K562 (cell line): Measurements from ENCODE around the gene NKAIN1. TPM values are rescaled to one million over a fixed set of nuclear protein-coding genes. Genes with fewer than 3 reads are reported as not detected.
A peak's percentile ranks its signal among the peaks of the same experiment; 100 is the strongest.

ENCODE experiments used
- ARHGAP35 ChIP-seq: fragments of 450-650 bp; IDR thresholded peaks from 2 replicates; pipeline ENCODE4 v1.6.1; 2018; ENCODE audit not compliant: partially characterized antibody
- ARNT ChIP-seq, 2 experiments: fragments of 450-650 bp; IDR thresholded peaks; 2 replicates each; pipeline ENCODE4 v1.6.1; 2016; ENCODE audit warnings: mild to moderate bottlenecking in 1 of 2
- BHLHE40 ChIP-seq: IDR thresholded peaks from 2 replicates; pipeline ENCODE4 v1.6.1; 2011; ENCODE audit warnings: low read length, improper control_type of control experiment
- CEBPG ChIP-seq, 3 experiments: fragments of 200-800 bp in 1 of 3; sonication (Bioruptor generic) in 1 of 3; sonication (generic) in 1 of 3; formaldehyde crosslinking in 1 of 3; IDR thresholded peaks in 2 of 3; conservative IDR thresholded peaks in 1 of 3; 2 replicates each; pipeline versions ENCODE4 v1.6.1 to v1.8.0; 2016 to 2022; ENCODE audit warnings: missing compliant biosample characterization in 2 of 3, missing genetic modification characterization in 2 of 3, mild to moderate bottlenecking in 1 of 3, missing genetic modification reagents in 1 of 3
- ESRRB ChIP-seq: fragments of 250-450 bp; sonication (Bioruptor Pico); IDR thresholded peaks from 2 replicates; pipeline ENCODE4 v1.5.0; 2020; ENCODE audit warnings: mild to moderate bottlenecking, moderate library complexity, borderline replicate concordance
- GABPA ChIP-seq: fragments of 200-800 bp; sonication (Bioruptor generic); conservative IDR thresholded peaks from 2 replicates; pipeline ENCODE4 v1.6.1; 2016; ENCODE audit warnings: low read depth, missing genetic modification characterization, missing compliant biosample characterization
- HCFC1 ChIP-seq: IDR thresholded peaks from 2 replicates; pipeline ENCODE4 v1.6.1; 2012; ENCODE audit warnings: low read depth, low read length, improper control_type of control experiment
- HDAC2 ChIP-seq: fragments of 450-650 bp; IDR thresholded peaks from 2 replicates; pipeline ENCODE4 v1.6.1; 2016; ENCODE audit warnings: mild to moderate bottlenecking
- LARP7 ChIP-seq: fragments of 450-650 bp; IDR thresholded peaks from 2 replicates; pipeline ENCODE4 v1.6.1; 2016
- MCM3 ChIP-seq: fragments of 450-650 bp; IDR thresholded peaks from 2 replicates; pipeline ENCODE4 v1.6.1; 2016
- MCM7 ChIP-seq, 2 experiments: fragments of 450-650 bp; IDR thresholded peaks; 2 replicates each; pipeline ENCODE4 v1.6.1; 2016 to 2018
- MECOM ChIP-seq: fragments of 250-450 bp; sonication (Bioruptor Pico); IDR thresholded peaks from 2 replicates; pipeline ENCODE4 v1.8.0; 2022; ENCODE audit warnings: inconsistent platforms
- MEF2A ChIP-seq: IDR thresholded peaks from 2 replicates; pipeline ENCODE4 v1.6.1; 2011; ENCODE audit warnings: low read depth, mild to moderate bottlenecking, low read length, moderate library complexity; ENCODE audit not compliant: control insufficient read depth
- MIER1 ChIP-seq: fragments of 450-650 bp; IDR thresholded peaks from 2 replicates; pipeline ENCODE4 v1.6.1; 2016; ENCODE audit warnings: antibody characterized with exemption, mild to moderate bottlenecking, low read depth
- NR3C1 ChIP-seq: sonication (generic); formaldehyde crosslinking; IDR thresholded peaks from 2 replicates; pipeline ENCODE4 v1.8.1; 2022; ENCODE audit warnings: missing genetic modification reagents
- OTX1 ChIP-seq: fragments of 450-650 bp; formaldehyde crosslinking; IDR thresholded peaks from 2 replicates; pipeline ENCODE4 v1.4.0; 2022; ENCODE audit warnings: mild to moderate bottlenecking
- POLR2B ChIP-seq: fragments of 450-650 bp; IDR thresholded peaks from 2 replicates; pipeline ENCODE4 v1.6.1; 2018; ENCODE audit warnings: low read depth; ENCODE audit not compliant: partially characterized antibody
- PTRF ChIP-seq: fragments of 450-650 bp; IDR thresholded peaks from 2 replicates; pipeline ENCODE4 v1.6.1; 2016; ENCODE audit warnings: mild to moderate bottlenecking, missing genetic modification characterization, missing compliant biosample characterization
- RNF2 ChIP-seq: sonication (generic); IDR thresholded peaks from 2 replicates; pipeline ENCODE4 v1.6.1; 2016
- RNF219 ChIP-seq: fragments of 250-450 bp; sonication (Bioruptor Pico); IDR thresholded peaks from 2 replicates; pipeline ENCODE4 v1.5.0; 2022; ENCODE audit warnings: mild to moderate bottlenecking
- SRSF1 ChIP-seq: fragments of 200-400 bp; formaldehyde crosslinking; IDR thresholded peaks from 2 replicates; pipeline ENCODE4 v1.6.1; 2017; ENCODE audit warnings: mild to moderate bottlenecking, low read depth, low read length, moderate library complexity
- XRCC5 ChIP-seq: fragments of 200-400 bp; formaldehyde crosslinking; IDR thresholded peaks from 2 replicates; pipeline ENCODE4 v1.6.1; 2017; ENCODE audit warnings: low read depth, mild to moderate bottlenecking, low read length
- ZBTB17 ChIP-seq: fragments of 450-650 bp; formaldehyde crosslinking; IDR thresholded peaks from 2 replicates; pipeline ENCODE4 v1.4.0; 2020; ENCODE audit warnings: mild to moderate bottlenecking
- ZMIZ1 ChIP-seq, 2 experiments: fragments of 150-350 bp in 1 of 2; IDR thresholded peaks; 2 replicates each; pipeline ENCODE4 v1.6.1; 2012 to 2016; ENCODE audit warnings: low read depth in 2 of 2, low read length in 2 of 2, mild to moderate bottlenecking in 1 of 2, moderate library complexity in 1 of 2
- ZNF511 ChIP-seq: sonication (generic); formaldehyde crosslinking; IDR thresholded peaks from 2 replicates; pipeline ENCODE4 v1.8.0; 2022; ENCODE audit warnings: mild to moderate bottlenecking, missing genetic modification reagents
- polyA plus RNA-seq, 8 experiments: library from polyadenylated mRNA; depleted of rRNA in 4 of 8; stranded (reverse) in 5 of 8; unstranded in 3 of 8; fragments of >200 nt; fragmentation: Nextera tagmentation in 2 of 8; fragmentation: Illumina TruSeq in 1 of 8; extraction: Ambion mirVana in 2 of 8; extraction: Trizol in 1 of 8; gene quantifications; 2 replicates each; pipeline versions ENCODE4 v1.2.1 to v1.2.3, GENCODE V29; 2011 to 2014; ENCODE audit warnings: inconsistent platforms in 1 of 8, missing spikeins in 1 of 8
- total RNA-seq, 7 experiments: library from RNA; depleted of rRNA in 6 of 7; stranded (reverse); fragments of >200 nt in 6 of 7; fragmentation: Illumina TruSeq in 2 of 7; extraction: Trizol in 2 of 7; gene quantifications; 2 replicates each; pipeline versions ENCODE4 v1.2.1 to v1.2.3, GENCODE V29; 2011 to 2021; ENCODE audit warnings: low replicate concordance in 1 of 7

NKAIN1 gene
- total and polyA plus RNA-seq, 9 of the 15 experiments (the other 6 are each of a cell fraction or from before 2014, with no cell fraction given) = 0.03 to 0.22 (median 0.04) TPM; not detected in 3

GRCh38 chr1:31159869-31160611, 79.6 kb downstream of the NKAIN1 start (continued):
- TF ChIP-seq ZMIZ1 (IDR thresholded peaks at IDR 0.05; ENCODE audit: low read depth in 2 of 2, low read length in 2 of 2) = no peak
- TF ChIP-seq BHLHE40 = no peak
- no peak for TF ChIP-seq HDAC2
- TF ChIP-seq MCM3 = no peak
- peak; percentile 82 for TF ChIP-seq MECOM (CRISPR knock-in tag)
- TF ChIP-seq ESRRB (CRISPR knock-in tag) = no peak
- no peak for TF ChIP-seq ZNF511 (CRISPR knock-in tag)
- peak; percentile 59; the same call in 1 of the 2 replicates for TF ChIP-seq RNF2
- TF ChIP-seq PTRF (tag) = no peak
- no peak for TF ChIP-seq POLR2B
- TF ChIP-seq RNF219 (CRISPR knock-in tag) = no peak
- no peak for TF ChIP-seq XRCC5
- peak; percentile 57; the same call in 1 of the 2 replicates for TF ChIP-seq OTX1 (CRISPR knock-in tag)
- TF ChIP-seq MIER1 = no peak
- peak; percentile 87 for TF ChIP-seq ZBTB17 (CRISPR knock-in tag)
- no peak for TF ChIP-seq SRSF1
- no peak for TF ChIP-seq HCFC1
- TF ChIP-seq NR3C1 (CRISPR knock-in tag) = no peak
- no peak for TF ChIP-seq MCM7 (IDR thresholded peaks at IDR 0.05)
- no peak for TF ChIP-seq ARHGAP35
- no peak for TF ChIP-seq LARP7
- no peak for TF ChIP-seq MEF2A
- no peak for TF ChIP-seq CEBPG (CRISPR knock-in tag; IDR thresholded peaks at IDR 0.05)
- TF ChIP-seq CEBPG (tag; conservative IDR thresholded peaks at IDR 0.05 in 1 of 2, IDR thresholded peaks at IDR 0.05 in 1 of 2) = no peak
- TF ChIP-seq ARNT (IDR thresholded peaks at IDR 0.05) = peak in 1 of 2 experiments; percentile 4; a peak in 1 of 4 replicates
- TF ChIP-seq GABPA (tag) = no peak
